Mammary epithelial cell (primary cell): Measurements from ENCODE around the gene ZNF280A.

Experiments used
- CTCF ChIP-seq, 2 donors: IDR thresholded peaks in 1 of 2; conservative IDR thresholded peaks in 1 of 2; 2 replicates each; pipeline ENCODE4 v1.5.1; 2011 to 2012; ENCODE audit warnings: inconsistent platforms in 2 of 2, low read length in 2 of 2, mild to moderate bottlenecking in 2 of 2, control low read depth in 1 of 2, low read depth in 1 of 2; ENCODE audit not compliant: insufficient read depth in 1 of 2; ENCODE audit errors: extremely low read depth in 1 of 2
- EZH2 ChIP-seq: IDR thresholded peaks from 2 replicates; pipeline ENCODE4 v1.6.1; 2012; ENCODE audit warnings: low read length, inconsistent platforms, borderline replicate concordance

GRCh38 chr22:22487059-22487458 is 33.0 kb downstream of the ZNF280A start:
- TF ChIP-seq CTCF (conservative IDR thresholded peaks at IDR 0.05 in 1 of 2, IDR thresholded peaks at IDR 0.05 in 1 of 2; ENCODE audit: extremely low read depth in 1 of 2, insufficient read depth in 1 of 2, low read depth in 1 of 2, low read length in 2 of 2): no peak
- no peak for TF ChIP-seq EZH2
